Pancreas (tissue), 10 donors: Measurements from ENCODE around the gene CSF1. TPM values are rescaled to one million over a fixed set of nuclear protein-coding genes. Genes with fewer than 3 reads are reported as not detected.

Experiments
- ATAC-seq, 4 donors: fragments of 200-7000 bp; cut with Tn5 transposase; one replicate each; pipeline versions ENCODE4 v1.8.0 to v1.9.1; 2020; ENCODE audit warnings: mild to moderate bottlenecking in 4 of 4, moderate library complexity in 4 of 4
- DNase-seq, 6 donors: peaks; one replicate each; pipeline ENCODE4 v3.0.0-alpha.2; 2020
- FAIRE-seq: peaks from 2 replicates; lab custom pipeline; 2012; peaks lifted over from hg19 to GRCh38; lab: Jason Lieb, UNC
- H3K27ac ChIP-seq, 4 donors: fragments of 200-600 bp; sonication (generic); 1 replicate in 3 of 4; 2 replicates in 1 of 4; pipeline versions ENCODE4 v1.5.0 to v1.8.0; 2020
- H3K27me3 ChIP-seq, 4 donors: fragments of 200-600 bp; one replicate each; pipeline ENCODE4 v1.8.0; 2021
- H3K36me3 ChIP-seq, 3 donors: fragments of 200-600 bp; sonication (generic) in 1 of 3; one replicate each; pipeline versions ENCODE4 v1.5.0 to v1.8.0; 2020 to 2021
- H3K4me1 ChIP-seq, 3 donors: fragments of 200-600 bp; one replicate each; pipeline ENCODE4 v1.8.0; 2021
- H3K4me3 ChIP-seq, 4 donors: fragments of 200-600 bp; sonication (generic) in 2 of 4; one replicate each; pipeline versions ENCODE4 v1.5.0 to v1.8.0; 2020 to 2021
- H3K9me3 ChIP-seq, 4 donors: fragments of 200-600 bp; one replicate each; pipeline ENCODE4 v1.8.0; 2021
- WGBS, 2 donors: extraction: QIAGEN DNeasy Blood & Tissue Kit; methylation state at CpG; one replicate each; pipeline ENCODE4 v1.1.7; 2013; 5-methylcytosine and 5-hydroxymethylcytosine counted together
- intact Hi-C, 3 donors: fragments of 100-400 bp; cut with DNase I; formaldehyde crosslinking; loops; one replicate each; pipeline versions ENCODE4 v1.11.1 to v1.14.2; 2022
- polyA plus RNA-seq, 2 donors: library from polyadenylated mRNA; stranded (reverse); fragments of 200-250 nt; gene quantifications; one replicate each; pipeline ENCODE4 v1.2.3, GENCODE V29; 2013
- total RNA-seq, 6 donors: library from RNA; stranded (reverse); fragmentation: NEBNext Ultra II Directional in 4 of 6; extraction: Animal tissue kit (Norgen Biotek cat#: 25700) in 4 of 6; gene quantifications; one replicate each; pipeline versions ENCODE4 v1.2.1 to v1.2.4, GENCODE V29; 2021 to 2023
- TF ChIP-seq, protein P1 (sequence below), 4 donors: fragments of 200-600 bp; sonication (generic) in 3 of 4; IDR thresholded peaks; one replicate each; pipeline versions ENCODE4 v1.5.0 to v1.8.0; 2021; ENCODE audit warnings: antibody characterized with exemption in 4 of 4
- donor health status: healthy with polysubstance abuse.
- donor health status: DM: no; HTN: no; CAD: no; lungs with moderate emphysema.
- donor health status: DM: no; HTN: no; CAD: no.
- donor health status: control.
- donor health status: control.
- donor health status: Bipolar disorder and iron deficiency.
- donor health status: DM: yes; HTN: yes; CAD: no.
- donor health status: DM: no; HTN: no; CAD: no.
- donor health status: DM: no; HTN: no; CAD: no.
- donor health status: DM: yes; HTN: yes; CAD: no.

Gene CSF1
- total and polyA plus RNA-seq, 8 donors = 6.7 to 38.3 (median 15.6) TPM

DNA sequence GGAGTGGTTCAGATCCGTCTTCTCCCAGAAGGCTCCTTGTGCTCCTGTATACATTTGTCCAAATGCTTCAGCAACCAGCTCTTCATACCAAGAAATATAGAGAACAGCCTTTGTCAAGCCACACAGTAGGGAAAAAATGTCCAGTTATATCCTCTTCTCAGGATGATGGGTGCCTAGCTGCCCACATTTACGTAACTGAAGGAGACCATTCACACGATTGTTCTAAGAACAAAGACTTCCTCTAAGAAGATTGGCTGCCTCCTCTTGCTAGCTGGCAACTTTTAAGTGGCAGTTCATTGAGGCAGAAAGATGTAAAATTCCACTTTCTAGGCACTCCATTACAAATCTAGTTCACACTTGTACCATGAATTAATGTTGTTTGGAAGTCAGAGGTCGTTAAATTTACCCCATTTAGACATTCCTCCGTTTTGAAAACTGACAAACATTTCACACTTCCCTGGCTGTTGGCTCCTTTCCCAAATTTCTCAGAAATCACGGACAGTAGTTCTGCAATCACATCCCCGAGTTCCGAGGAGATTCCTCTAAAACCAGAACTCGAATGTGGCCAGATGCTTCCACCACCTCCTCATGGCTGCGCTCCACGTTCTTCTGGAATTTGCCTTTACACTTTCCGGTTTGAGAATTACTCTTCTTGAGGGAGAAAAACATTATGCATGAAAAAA is 45.6 kb upstream of the CSF1 start:
- peak in 2 of 4 donors; percentile 17 to 35 for ATAC-seq
- DNase-seq = no peak
- Histone ChIP-seq H3K27ac (no peak overlapping the region), H3K4me3 (no peak overlapping the region), H3K27me3 (no peaks in the 10 kb centered on the region), H3K4me1 (no peaks in the 10 kb centered on the region), H3K9me3 (no peaks in the 10 kb centered on the region), H3K36me3 (no peaks in the 10 kb centered on the region)
- 72 to 73% methylated on average over 12 of the region's 12 CpGs for WGBS, 2 donors
- no peak for FAIRE-seq
- intact Hi-C loops = no loop called here
- TF ChIP-seq, protein P1, sequence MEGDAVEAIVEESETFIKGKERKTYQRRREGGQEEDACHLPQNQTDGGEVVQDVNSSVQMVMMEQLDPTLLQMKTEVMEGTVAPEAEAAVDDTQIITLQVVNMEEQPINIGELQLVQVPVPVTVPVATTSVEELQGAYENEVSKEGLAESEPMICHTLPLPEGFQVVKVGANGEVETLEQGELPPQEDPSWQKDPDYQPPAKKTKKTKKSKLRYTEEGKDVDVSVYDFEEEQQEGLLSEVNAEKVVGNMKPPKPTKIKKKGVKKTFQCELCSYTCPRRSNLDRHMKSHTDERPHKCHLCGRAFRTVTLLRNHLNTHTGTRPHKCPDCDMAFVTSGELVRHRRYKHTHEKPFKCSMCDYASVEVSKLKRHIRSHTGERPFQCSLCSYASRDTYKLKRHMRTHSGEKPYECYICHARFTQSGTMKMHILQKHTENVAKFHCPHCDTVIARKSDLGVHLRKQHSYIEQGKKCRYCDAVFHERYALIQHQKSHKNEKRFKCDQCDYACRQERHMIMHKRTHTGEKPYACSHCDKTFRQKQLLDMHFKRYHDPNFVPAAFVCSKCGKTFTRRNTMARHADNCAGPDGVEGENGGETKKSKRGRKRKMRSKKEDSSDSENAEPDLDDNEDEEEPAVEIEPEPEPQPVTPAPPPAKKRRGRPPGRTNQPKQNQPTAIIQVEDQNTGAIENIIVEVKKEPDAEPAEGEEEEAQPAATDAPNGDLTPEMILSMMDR (IDR thresholded peaks at IDR 0.05) = no peak

DNA sequence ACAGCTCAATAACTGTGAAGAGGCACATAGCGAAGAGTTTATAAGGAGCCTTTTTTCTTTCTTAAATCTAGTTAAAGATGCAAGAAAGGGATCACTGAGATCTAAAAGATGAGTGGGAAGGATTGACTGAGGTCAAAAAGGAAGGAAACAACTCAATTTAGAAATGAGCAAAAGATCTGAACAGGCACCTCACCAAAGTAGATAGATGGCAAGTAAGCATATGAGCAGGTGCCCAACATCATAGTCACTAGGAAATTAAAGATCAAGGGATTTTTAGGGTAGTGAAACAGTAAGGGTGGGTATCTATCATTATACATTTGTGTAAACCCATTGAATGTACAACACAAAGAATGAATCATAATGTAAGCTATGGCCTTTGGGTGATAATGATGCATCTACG is 44.6 kb upstream of the CSF1 start:
- H3K36me3 ChIP-seq = no peaks in the 10 kb centered on the region
- intact Hi-C loops = no loop called here
- no peak overlapping the region for H3K4me3 ChIP-seq
- H3K27ac ChIP-seq = no peak overlapping the region
- TF ChIP-seq, protein P1 (IDR thresholded peaks at IDR 0.05) = no peak
- H3K27me3 ChIP-seq = no peaks in the 10 kb centered on the region
- DNase-seq = no peak
- H3K4me1 ChIP-seq = no peaks in the 10 kb centered on the region
- H3K9me3 ChIP-seq = no peaks in the 10 kb centered on the region
- no peak for FAIRE-seq
- no peak for ATAC-seq
- 88 to 91% methylated on average over 2 of the region's 2 CpGs for WGBS, 2 donors

DNA sequence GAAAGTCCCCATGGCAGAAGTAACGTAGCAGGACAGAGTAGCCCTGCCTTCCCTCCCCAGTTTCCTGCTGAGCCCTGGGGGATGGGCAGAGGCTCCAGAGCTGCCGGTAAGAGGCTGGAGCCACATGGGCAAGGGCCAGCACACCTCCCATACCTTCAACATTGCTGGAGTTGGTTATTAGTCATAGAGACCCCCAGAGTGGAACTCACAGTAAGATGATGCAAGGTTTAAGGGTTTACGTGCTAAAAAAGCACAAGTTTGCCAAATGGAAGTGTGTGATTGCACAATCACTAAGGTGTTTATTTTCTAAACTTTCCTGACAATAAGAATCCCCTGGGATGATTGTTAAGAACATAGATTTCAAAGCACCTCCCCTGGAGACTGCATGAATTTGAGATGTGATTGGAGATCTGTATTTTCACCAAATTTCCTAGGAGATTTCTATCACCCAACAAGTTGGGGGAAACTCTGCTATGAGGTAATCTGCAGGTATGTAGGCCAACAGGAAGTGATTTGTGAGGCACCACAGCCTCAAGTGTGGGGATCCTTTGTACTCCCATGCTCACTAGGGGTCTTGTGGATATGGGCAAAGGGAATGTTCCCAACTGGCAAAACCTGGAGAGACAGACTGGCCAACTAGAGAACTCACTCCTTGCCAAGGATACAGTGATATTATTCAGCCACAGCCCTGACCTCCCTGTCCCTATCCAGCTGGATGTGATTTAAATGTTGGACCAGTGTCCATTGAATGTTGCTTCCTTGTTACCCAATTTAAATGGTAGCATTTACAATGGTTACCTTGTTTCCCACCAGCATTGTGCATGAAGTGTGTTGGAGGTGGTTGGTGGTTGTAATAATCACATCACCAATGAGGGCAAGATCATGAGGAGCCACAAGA is 37.1 kb upstream of the CSF1 start:
- TF ChIP-seq, protein P1 (IDR thresholded peaks at IDR 0.05) = no peak
- Histone ChIP-seq H3K4me3 (no peak overlapping the region), H3K4me1 (no peaks in the 10 kb centered on the region), H3K27ac (peak overlapping the region in 2 of 4 donors; percentile 36 to 54), H3K36me3 (no peaks in the 10 kb centered on the region), H3K27me3 (no peaks in the 10 kb centered on the region), H3K9me3 (no peaks in the 10 kb centered on the region)
- FAIRE-seq (no peak), DNase-seq (no peak), ATAC-seq (peak in 3 of 4 donors; percentile 33 to 47 (median 39))
- 59 to 63% methylated on average over 3 of the region's 3 CpGs for WGBS, 2 donors
- intact Hi-C loops = no loop called here

DNA sequence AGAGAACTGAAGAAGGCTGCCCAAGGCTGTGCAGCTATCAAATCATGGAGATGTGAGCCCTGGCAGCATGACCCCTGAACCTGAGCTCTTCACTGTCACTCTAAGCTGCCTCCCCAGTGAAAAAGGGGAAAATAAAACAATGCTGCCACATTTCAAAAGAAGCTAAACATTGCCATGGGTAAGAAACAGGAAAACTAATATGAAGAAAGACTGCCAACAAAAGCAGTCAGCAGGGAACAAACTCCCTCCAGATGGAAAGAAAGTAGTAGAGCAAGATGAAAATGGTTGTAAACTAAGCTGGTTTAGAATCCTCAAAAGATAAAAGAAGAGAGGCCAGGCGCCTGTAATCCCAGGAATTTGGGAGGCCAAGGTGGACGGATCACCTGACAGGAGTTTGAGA is 36.2 kb upstream of the CSF1 start:
- ATAC-seq = no peak
- Histone ChIP-seq H3K36me3 (no peaks in the 10 kb centered on the region), H3K4me1 (no peaks in the 10 kb centered on the region), H3K27me3 (no peaks in the 10 kb centered on the region), H3K9me3 (no peaks in the 10 kb centered on the region), H3K4me3 (no peak overlapping the region), H3K27ac (no peak overlapping the region)
- intact Hi-C loops = no loop called here
- DNase-seq = no peak
- no peak for FAIRE-seq
- WGBS, 2 donors = 65 to 75% methylated on average over 2 of the region's 2 CpGs
- TF ChIP-seq, protein P1 (IDR thresholded peaks at IDR 0.05) = no peak
